Stimulated activated CD4-positive, alpha-beta T cell treated with anti-CD3 and anti-CD28 coated beads, TNF-alpha, amount 100 ng/mL, for 1 hour (primary cell): ENCODE measurements around the gene TMPRSS11E.
"Not testable (repeated sequence)": the region's sequence is repeated elsewhere in the genome, so short reads cannot be mapped to it uniquely, and the experiment has no call there.

Experiments used
- DNase-seq, 3 donors: peaks; one replicate each; pipeline ENCODE4 v3.0.0-alpha.2; 2020; ENCODE audit warnings: low read depth in 3 of 3, low spot score in 1 of 3

The TMPRSS11E gene

GRCh38 chr4:68447201-68447600 lies at the start of gene TMPRSS11E:
Gene TMPRSS11E, plus strand, starts transcription at chr4:68447463. Its CDS starts 50 bp downstream, at chr4:68447513.
- no peak for DNase-seq

GRCh38 chr4:68399306-68399705 lies 48.0 kb upstream of the TMPRSS11E start:
- no peak for DNase-seq

GRCh38 chr4:68401231-68401630 lies 46.0 kb upstream of the TMPRSS11E start:
- no peak for DNase-seq

- DNase-seq = no peak
These were observed 43.1 kb upstream of the TMPRSS11E start for GRCh38 chr4:68404153-68404552.

- not testable (repeated sequence) for DNase-seq
These were observed 41.4 kb upstream of the TMPRSS11E start for GRCh38 chr4:68405718-68406478.

- no peak for DNase-seq
These were observed 40.8 kb upstream of the TMPRSS11E start for GRCh38 chr4:68406479-68406859.

GRCh38 chr4:68407015-68407867 lies 40.0 kb upstream of the TMPRSS11E start:
- DNase-seq = not testable (repeated sequence)

GRCh38 chr4:68407868-68408190 lies 39.4 kb upstream of the TMPRSS11E start:
- no peak for DNase-seq

- DNase-seq = no peak
These were observed 37.1 kb upstream of the TMPRSS11E start for GRCh38 chr4:68410149-68410548.

GRCh38 chr4:68410643-68411042 lies 36.6 kb upstream of the TMPRSS11E start:
- no peak for DNase-seq

- not testable (repeated sequence) for DNase-seq
These were observed 35.2 kb upstream of the TMPRSS11E start for GRCh38 chr4:68412031-68412430.

GRCh38 chr4:68416591-68416990 lies 30.7 kb upstream of the TMPRSS11E start:
- DNase-seq = no peak

- no peak for DNase-seq
These were observed 20.7 kb upstream of the TMPRSS11E start for GRCh38 chr4:68426516-68426915.

GRCh38 chr4:68430337-68430736 lies 16.9 kb upstream of the TMPRSS11E start:
- no peak for DNase-seq

GRCh38 chr4:68432320-68432719 lies 14.9 kb upstream of the TMPRSS11E start:
- DNase-seq = no peak

- DNase-seq = no peak
These were observed 13.7 kb upstream of the TMPRSS11E start for GRCh38 chr4:68433582-68433981.

- no peak for DNase-seq
These were observed 13.0 kb upstream of the TMPRSS11E start for GRCh38 chr4:68434277-68434676.

- no peak for DNase-seq
These were observed 12.4 kb upstream of the TMPRSS11E start for GRCh38 chr4:68434836-68435235.

GRCh38 chr4:68445111-68445510 lies 2.2 kb upstream of the TMPRSS11E start:
- no peak for DNase-seq

GRCh38 chr4:68451246-68452211 lies 4.3 kb downstream of the TMPRSS11E start:
- DNase-seq = no peak

GRCh38 chr4:68460085-68460484 lies 12.8 kb downstream of the TMPRSS11E start:
- DNase-seq = no peak
